ENCODE measurements around the gene MOB4. TPM values are rescaled to one million over a fixed set of nuclear protein-coding genes. Genes with fewer than 3 reads are reported as not detected.
"Not testable (repeated sequence)": the region's sequence is repeated elsewhere in the genome, so short reads cannot be mapped to it uniquely, and the experiment has no call there.

The MOB4 gene
- total RNA-seq, 2 experiments from 2014 or later = 23.0 to 34.6 TPM

- H3K4me3 ChIP-seq (ENCODE audit: low read depth, low read length, poor library complexity, severe bottlenecking) = no peak overlapping the region
- no peak overlapping the region for H3K4me2 ChIP-seq (ENCODE audit: low read length)
- H3K4me1 ChIP-seq (ENCODE audit: insufficient read depth, low read length, poor library complexity, severe bottlenecking) = no peaks in the 10 kb centered on the region
- DNase-seq (ENCODE audit: low spot score) = no peak
- H3K79me2 ChIP-seq (ENCODE audit: insufficient read depth, low read depth, low read length) = peaks cover 2% of the 10 kb centered on the region; the same call in 1 of the 2 replicates
- H3K9me2 ChIP-seq (ENCODE audit: insufficient read depth, low read length) = no peaks in the 10 kb centered on the region
- H4K20me1 ChIP-seq (ENCODE audit: insufficient read depth, low read length) = no peaks in the 10 kb centered on the region
- no peak overlapping the region for H2AFZ ChIP-seq (ENCODE audit: low read length)
- POLR2A ChIA-PET = no interaction called here
- H3K27ac ChIP-seq (ENCODE audit: low read depth, low read length, poor library complexity, severe bottlenecking) = no peak overlapping the region
- CTCF ChIA-PET (ENCODE audit: unreplicated experiment) = no interaction called here
- no TSS peak for BruUV-seq (replicated peaks)
- peaks cover 93% of the 10 kb centered on the region for H3K36me3 ChIP-seq (ENCODE audit: insufficient read depth, low read length)
- intact Hi-C loops (cut with micrococcal nuclease; ENCODE audit: unreplicated experiment) = no loop called here
- no peak for TF ChIP-seq CTCF (conservative IDR thresholded peaks at IDR 0.05; ENCODE audit: low read length)
- no peak for TF ChIP-seq EZH2phosphoT487 (IDR thresholded peaks at IDR 0.05; ENCODE audit: borderline replicate concordance, low read depth, low read length)
- H3K9me3 ChIP-seq (ENCODE audit: low read length) = no peaks in the 10 kb centered on the region
Measured at GRCh38 chr2:197548582-197548981, 32.7 kb downstream of the MOB4 start.

GRCh38 chr2:197551260-197551659, 35.4 kb downstream of the MOB4 start:
- BruUV-seq (replicated peaks); H3K4me3 ChIP-seq (ENCODE audit: low read depth, low read length, poor library complexity, severe bottlenecking); CTCF ChIA-PET (ENCODE audit: unreplicated experiment); DNase-seq (ENCODE audit: low spot score); H3K27ac ChIP-seq (ENCODE audit: low read depth, low read length, poor library complexity, severe bottlenecking); H2AFZ ChIP-seq (ENCODE audit: low read length); H3K4me2 ChIP-seq (ENCODE audit: low read length); H3K9me2 ChIP-seq (ENCODE audit: insufficient read depth, low read length); H3K79me2 ChIP-seq (ENCODE audit: insufficient read depth, low read depth, low read length); H3K4me1 ChIP-seq (ENCODE audit: insufficient read depth, low read length, poor library complexity, severe bottlenecking); intact Hi-C loops (cut with micrococcal nuclease; ENCODE audit: unreplicated experiment); H3K9me3 ChIP-seq (ENCODE audit: low read length); H4K20me1 ChIP-seq (ENCODE audit: insufficient read depth, low read length): not testable (repeated sequence)
- H3K36me3 ChIP-seq (ENCODE audit: insufficient read depth, low read length) = peaks cover 86% of the 10 kb centered on the region
- POLR2A ChIA-PET = interaction anchor here (1.2 kb wide), 1 partner anchor 12 kb away, joined by 5 read pairs; no protein-coding TSS in a partner anchor

GRCh38 chr2:197555467-197555866, 39.6 kb downstream of the MOB4 start:
- POLR2A ChIA-PET = interaction anchor here (0.6 kb wide), 1 partner anchor 16 kb away, joined by 3 read pairs; no protein-coding TSS in a partner anchor
- TF ChIP-seq EZH2phosphoT487 (IDR thresholded peaks at IDR 0.05; ENCODE audit: borderline replicate concordance, low read depth, low read length) = no peak
- no peak for TF ChIP-seq CTCF (conservative IDR thresholded peaks at IDR 0.05; ENCODE audit: low read length)
- no peak for DNase-seq (ENCODE audit: low spot score)
- Histone ChIP-seq H3K4me2 (ENCODE audit: low read length) (no peak overlapping the region), H3K79me2 (ENCODE audit: insufficient read depth, low read depth, low read length) (no peaks in the 10 kb centered on the region), H2AFZ (ENCODE audit: low read length) (no peak overlapping the region), H3K9me2 (ENCODE audit: insufficient read depth, low read length) (no peaks in the 10 kb centered on the region), H3K36me3 (ENCODE audit: insufficient read depth, low read length) (peaks cover 58% of the 10 kb centered on the region), H3K27ac (ENCODE audit: low read depth, low read length, poor library complexity, severe bottlenecking) (no peak overlapping the region), H3K4me3 (ENCODE audit: low read depth, low read length, poor library complexity, severe bottlenecking) (no peak overlapping the region), H3K4me1 (ENCODE audit: insufficient read depth, low read length, poor library complexity, severe bottlenecking) (no peaks in the 10 kb centered on the region), H3K9me3 (ENCODE audit: low read length) (no peaks in the 10 kb centered on the region), H4K20me1 (ENCODE audit: insufficient read depth, low read length) (no peaks in the 10 kb centered on the region)
- no TSS peak for BruUV-seq (replicated peaks)
- intact Hi-C loops (cut with micrococcal nuclease; ENCODE audit: unreplicated experiment) = no loop called here
- CTCF ChIA-PET (ENCODE audit: unreplicated experiment) = no interaction called here

All from OCI-LY7 (cell line).